Brain pericyte (primary cell): ENCODE data around the gene RAB11FIP4.

Source experiments
- DNase-seq: peaks from one replicate; pipeline ENCODE4 v3.0.0-alpha.2; 2012; ENCODE audit warnings: low read depth, low spot score

Gene RAB11FIP4

GRCh38 chr17:31408586-31408985 lies 17.1 kb downstream of the RAB11FIP4 start:
- DNase-seq = no peak

- DNase-seq = no peak
Measured at GRCh38 chr17:31411707-31412285, 20.3 kb downstream of the RAB11FIP4 start.

- DNase-seq = no peak
Measured at GRCh38 chr17:31412511-31412910, 21.0 kb downstream of the RAB11FIP4 start.

DNA sequence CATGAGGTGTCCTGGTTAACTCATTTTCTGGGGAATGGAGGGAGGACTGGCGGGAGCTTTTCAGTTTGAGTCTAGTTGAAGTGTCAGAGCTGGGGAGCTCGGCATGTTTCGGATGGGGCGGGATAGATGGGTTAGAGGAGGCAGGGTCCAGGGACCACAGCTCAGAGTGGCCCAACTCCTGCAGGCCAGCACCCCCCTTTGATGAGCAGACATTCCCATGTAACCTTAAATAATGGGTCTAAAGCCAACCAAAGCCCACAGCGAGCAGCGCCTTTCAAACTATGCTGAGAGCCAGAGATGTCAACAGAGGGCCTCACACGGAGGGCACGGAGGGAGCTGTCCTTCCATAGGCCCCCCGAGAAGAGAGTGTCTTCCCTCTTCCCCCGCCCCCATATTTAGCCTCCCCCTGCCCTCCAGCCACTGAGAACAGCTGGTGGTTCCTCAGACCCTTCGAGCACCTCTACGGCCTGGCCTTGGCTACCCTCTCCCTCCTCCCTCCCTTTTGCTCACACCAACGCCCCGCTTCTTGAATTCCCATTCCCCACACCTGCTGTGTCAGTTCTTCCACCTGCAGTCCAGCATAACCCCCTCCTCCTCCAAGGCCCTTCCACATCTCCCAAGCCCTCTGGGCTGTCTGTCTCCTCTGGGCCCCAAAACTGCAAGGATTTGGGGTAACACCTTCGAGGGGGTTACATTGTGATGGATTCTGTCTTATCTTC lies 21.8 kb downstream of the RAB11FIP4 start:
- DNase-seq = no peak

- DNase-seq = no peak
Measured at GRCh38 chr17:31413874-31414549, 22.5 kb downstream of the RAB11FIP4 start.

DNA sequence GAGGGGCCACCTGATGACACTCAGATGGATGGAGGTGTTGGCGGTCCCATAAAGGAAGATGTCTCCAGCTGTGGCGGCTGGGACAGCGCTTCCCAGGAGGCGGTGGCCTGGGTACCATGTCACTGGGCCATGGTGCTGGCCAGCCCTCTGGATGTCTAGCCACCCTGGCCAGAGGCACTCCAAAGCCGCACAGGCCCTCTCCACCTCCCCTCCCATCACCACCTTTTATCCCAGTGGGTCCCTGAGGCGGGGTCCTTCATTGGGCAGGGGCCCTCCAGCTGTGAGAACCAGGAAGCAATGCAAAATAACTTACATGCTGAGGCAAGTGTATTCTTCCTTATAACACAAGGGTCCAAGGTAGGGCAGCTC lies 23.1 kb downstream of the RAB11FIP4 start:
- DNase-seq = no peak

DNA sequence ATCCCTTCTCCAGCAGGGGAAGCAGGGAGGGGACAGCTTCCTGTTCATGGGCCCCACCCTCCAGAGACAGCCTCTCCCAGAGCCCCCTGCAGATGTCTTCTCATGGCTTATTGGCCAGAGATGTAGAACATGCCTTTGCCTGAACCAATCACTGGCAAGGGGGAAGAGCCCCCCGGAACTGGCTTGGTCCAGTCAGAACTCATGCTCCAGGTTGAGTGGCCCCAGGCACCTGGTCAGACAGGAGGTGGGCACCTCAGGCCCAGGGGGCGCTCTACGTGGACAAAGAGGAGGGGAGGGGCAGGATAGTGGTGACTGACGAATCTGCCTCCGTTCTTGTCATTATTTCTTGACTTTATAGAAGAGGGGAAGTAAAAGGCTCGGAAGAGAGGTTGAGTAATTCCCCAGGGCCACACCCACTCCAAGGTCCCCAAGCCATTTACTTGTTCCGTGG lies 23.6 kb downstream of the RAB11FIP4 start:
- no peak for DNase-seq

- DNase-seq = no peak
Measured at GRCh38 chr17:31415640-31416502, 24.4 kb downstream of the RAB11FIP4 start.

DNA sequence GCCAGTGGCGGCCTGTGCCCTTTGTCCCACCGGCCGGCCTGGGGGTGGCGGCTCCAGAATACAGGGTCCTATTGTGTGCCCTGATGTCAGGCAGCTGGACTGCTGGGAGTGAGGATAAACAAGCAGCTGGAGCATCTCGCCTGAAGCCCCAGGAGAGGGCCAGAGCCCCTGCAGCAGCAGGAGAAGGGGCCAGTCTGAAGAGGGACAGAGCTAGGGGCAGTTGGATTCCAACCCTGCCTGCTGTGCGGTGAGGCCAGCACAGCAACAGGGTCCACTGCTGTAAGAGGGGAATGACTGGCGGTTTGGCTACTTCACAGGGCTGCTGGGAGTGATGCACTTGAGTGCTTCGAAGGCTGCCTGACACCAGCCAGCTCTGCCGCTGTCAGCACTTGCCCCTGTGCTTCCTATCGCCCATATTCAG lies 25.0 kb downstream of the RAB11FIP4 start:
- no peak for DNase-seq

DNA sequence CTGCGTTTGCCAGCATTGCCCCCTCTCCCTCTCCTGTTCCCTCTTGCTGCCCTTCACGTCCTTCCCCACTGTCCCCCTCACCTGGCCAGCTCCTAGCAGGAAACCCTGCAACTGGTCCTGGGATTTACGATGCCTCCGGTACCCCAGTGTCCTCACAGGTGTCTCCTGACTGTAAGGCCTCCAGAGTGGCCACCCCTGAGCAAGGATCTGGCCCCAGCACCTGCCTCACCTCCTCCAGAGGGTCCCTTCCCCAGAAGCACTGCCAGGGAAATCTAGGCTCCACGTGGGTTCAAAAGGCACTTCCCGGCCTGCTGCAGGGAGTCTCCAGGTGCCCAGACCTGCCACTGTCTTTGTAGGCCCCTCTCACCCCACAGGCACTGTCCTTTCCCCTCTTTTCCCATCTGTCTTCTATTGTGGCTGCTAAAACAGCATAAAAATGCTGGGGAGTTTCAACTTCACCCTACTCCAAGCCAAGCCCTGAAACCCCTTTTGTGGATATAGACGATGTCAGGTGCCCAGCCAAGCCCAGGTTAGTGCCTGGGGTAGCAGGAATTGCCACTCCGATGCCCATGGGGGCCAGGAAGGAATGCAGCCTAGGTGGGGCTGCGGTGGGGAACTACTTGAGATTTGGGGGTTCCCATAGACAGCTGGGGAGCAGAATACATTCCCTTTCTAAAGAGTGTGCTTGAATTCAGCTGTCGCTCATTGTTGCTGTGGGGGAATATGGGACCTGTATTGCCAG lies 25.7 kb downstream of the RAB11FIP4 start:
- no peak for DNase-seq

DNA sequence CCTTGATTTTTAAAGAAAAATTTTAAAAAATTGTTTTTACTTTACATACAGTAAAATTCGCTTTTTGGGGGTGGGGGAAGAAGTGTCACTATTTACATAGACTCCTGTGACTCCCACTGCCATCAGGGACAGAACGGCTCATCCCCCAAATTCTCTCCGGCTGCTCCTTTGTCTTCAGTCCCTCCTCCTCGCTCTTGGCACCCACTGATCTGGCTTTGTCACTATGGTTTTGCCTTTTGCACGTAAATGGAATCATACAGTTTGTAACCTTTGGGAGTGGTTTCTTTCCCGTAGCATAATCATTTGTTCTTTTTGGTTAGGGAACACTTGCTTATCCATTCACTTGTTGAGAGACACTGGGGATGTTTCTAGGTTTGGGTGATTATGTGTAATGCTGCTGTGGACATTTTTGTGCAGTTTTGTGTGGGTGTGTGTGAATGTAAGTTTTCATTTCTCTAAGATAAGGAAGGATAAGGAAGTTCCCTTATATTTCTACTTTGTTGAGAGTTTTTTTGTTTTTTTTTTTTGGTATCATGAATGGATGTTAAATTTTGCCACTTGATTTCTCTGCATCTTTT lies 27.4 kb downstream of the RAB11FIP4 start:
- no peak for DNase-seq

DNA sequence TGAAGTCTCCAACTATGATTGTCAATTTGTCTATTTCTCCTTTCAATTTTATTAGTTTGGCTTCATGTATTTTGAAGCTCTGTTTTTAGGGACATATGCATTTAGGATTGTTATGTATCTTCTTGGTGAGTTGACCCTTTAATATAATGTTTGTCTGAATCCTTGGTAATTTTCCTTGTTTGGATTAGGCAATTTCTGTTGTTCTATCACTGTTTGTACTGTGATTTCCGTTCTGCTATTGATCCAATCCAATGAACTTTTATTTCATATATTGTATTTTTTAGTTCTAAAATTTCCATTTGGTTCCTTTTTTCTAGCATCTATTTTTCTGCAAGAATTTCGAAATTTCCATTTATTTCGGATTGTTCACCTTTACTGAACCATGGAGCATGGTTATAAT lies 31.0 kb downstream of the RAB11FIP4 start:
- no peak for DNase-seq

GRCh38 chr17:31424944-31425281 lies 33.4 kb downstream of the RAB11FIP4 start:
- no peak for DNase-seq

DNA sequence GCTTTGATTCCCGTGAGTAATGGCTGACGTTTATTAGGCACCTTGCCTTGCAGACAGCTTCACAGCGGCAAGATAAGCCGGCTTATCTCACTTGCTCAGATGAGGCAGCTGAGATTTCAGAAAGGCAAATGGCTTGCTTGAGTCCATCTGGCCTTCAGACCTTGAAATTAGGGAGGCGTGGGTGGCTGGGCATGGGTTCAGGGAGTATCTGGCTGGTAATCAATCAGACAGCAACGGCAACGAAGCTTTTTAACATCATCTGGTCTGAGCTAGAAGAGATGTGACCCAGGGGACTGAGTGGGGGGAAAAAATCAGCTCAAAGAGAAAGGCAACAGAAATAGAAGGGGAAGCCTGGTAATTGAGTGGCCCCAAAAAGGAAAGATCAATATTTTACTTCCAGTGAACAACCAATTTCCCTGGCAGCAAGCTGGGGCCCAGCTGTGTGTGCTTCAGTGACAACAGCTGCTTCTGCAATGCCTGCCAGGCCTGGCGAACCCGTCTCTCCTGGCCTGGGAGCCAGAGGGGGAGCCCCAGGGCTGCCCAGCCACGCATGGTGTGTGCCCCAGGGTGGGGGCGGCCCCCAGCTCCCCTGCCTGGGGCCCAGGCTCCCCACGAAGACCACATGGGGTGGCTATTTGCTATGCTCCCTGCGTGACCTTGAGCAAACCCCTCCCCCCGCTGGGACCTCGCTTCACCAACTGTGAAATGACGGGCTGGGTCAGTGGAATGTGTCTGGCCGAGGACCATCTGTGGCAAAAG lies 34.0 kb downstream of the RAB11FIP4 start:
- DNase-seq = no peak

GRCh38 chr17:31427684-31428083 lies 36.2 kb downstream of the RAB11FIP4 start:
- DNase-seq = no peak

GRCh38 chr17:31428111-31428510 lies 36.6 kb downstream of the RAB11FIP4 start:
- DNase-seq = no peak

DNA sequence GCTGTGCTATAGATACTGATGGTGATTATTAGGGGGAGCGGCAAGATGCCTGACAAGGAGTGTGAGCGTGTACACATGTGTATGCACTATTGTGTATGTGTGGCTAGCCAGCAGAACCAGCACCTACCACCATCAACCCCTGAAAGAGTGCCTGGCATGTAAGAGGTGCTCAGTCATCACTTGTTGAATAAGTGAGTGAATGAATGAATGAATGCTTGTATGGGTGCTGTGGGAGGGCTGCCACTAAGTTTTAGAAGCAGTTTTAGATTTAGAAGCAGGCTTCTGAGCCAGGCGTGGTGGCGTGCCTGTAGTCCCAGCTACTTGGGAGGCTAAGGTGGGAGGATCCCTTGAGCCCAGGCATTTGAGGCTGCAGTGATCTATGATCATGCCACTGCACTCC lies 37.0 kb downstream of the RAB11FIP4 start:
- DNase-seq = no peak

DNA sequence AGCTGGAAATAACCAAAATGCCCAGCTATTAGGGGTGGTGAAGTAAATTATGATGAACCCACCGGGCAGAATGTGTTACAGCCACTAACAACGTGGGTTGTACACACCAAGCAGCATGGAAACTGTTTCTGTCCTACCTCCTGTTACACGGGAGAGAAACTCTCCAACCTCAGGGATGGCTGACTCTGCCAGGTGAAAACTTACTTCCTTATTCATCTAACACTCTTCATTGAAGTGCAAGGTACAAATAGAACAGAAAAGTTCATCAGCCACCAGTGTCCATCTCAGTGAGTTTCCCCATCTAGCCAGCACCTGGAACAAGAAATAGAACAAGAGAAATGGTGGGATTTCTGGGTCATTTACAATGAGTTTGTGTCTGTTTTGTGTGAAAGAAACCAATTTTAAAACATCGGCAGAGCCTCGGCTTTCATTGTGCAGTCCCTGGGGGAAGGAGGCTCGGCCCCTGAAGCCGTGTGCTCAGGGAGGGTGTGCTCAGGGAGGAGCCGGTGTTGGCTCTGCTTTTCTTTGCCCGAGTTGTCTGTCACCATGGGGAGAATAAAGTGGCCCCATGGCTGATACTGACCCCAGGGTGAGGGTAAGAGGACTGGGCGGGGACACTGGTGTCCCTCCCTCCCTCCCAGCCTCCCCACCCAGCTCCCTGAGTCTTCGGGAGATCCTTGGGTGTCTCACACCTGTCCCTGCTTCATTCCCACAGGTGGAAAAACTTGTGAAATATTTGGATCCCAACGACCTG lies 39.8 kb downstream of the RAB11FIP4 start:
- no peak for DNase-seq

- no peak for DNase-seq
Measured at GRCh38 chr17:31431852-31432658, 40.6 kb downstream of the RAB11FIP4 start.
